HepG2 (cell line): ENCODE results near the gene MAPK10. TPM values are rescaled to one million over a fixed set of nuclear protein-coding genes. Genes with fewer than 3 reads are reported as not detected.

Experiments
- ATAC-seq: fragments of 200-7000 bp; cut with Tn5 transposase; 3 replicates; pipeline ENCODE4 v1.9.1; 2020; ENCODE audit warnings: mild to moderate bottlenecking, moderate library complexity
- BruUV-seq: library from RNA; stranded (reverse); fragments of 400-500 nt; replicated peaks from 2 replicates; lab custom pipeline; 2021; lab: Mats Ljungman, UMichigan
- CTCF ChIA-PET: fragments of 300-600 bp; formaldehyde crosslinking; extraction: SDS; loops from one replicate; lab custom pipeline; 2021; ENCODE audit warnings: low total read pairs, inconsistent platforms, low intra/inter-chr PET ratio; lab: Yijun Ruan, JAX
- POLR2A ChIA-PET: fragments of 350-600 bp; sonication (Branson Sonifier 250); formaldehyde crosslinking; loops from one replicate; lab custom pipeline; 2020; ENCODE audit warnings: antibody characterized with exemption, inconsistent platforms; lab: Yijun Ruan, JAX
- DNase-seq: peaks from one replicate; pipeline ENCODE4 v3.0.0-alpha.2; 2015; ENCODE audit warnings: low spot score
- FAIRE-seq: peaks from 3 replicates; lab custom pipeline; 2011; peaks lifted over from hg19 to GRCh38; lab: Jason Lieb, UNC
- H2AFZ ChIP-seq: one replicate; pipeline ENCODE4 v1.6.1; 2011; ENCODE audit warnings: low read length, inconsistent platforms
- H3K27ac ChIP-seq: fragments of 300-600 bp; 3 replicates; pipeline ENCODE4 v1.8.0; 2011; ENCODE audit warnings: mixed run types, mild to moderate bottlenecking, mixed read lengths, low read length, inconsistent platforms; ENCODE audit not compliant: insufficient read depth; ENCODE audit errors: extremely low read length
- H3K27me3 ChIP-seq, 2 experiments: fragments of 200-600 bp in 1 of 2; 2 replicates in 1 of 2; 3 replicates in 1 of 2; pipeline versions ENCODE4 v1.6.0 to v1.8.0; 2011; ENCODE audit warnings: low read length in 2 of 2, mild to moderate bottlenecking in 2 of 2, moderate library complexity in 2 of 2, inconsistent platforms in 1 of 2; ENCODE audit not compliant: insufficient read depth in 2 of 2, control insufficient read depth in 1 of 2
- H3K36me3 ChIP-seq, 2 experiments: fragments of 200-600 bp in 1 of 2; replicated peaks in 1 of 2; 2 replicates in 1 of 2; 3 replicates in 1 of 2; pipeline versions ENCODE4 v1.5.1 to v1.8.0; 2011; ENCODE audit warnings: low read length in 2 of 2, inconsistent platforms in 1 of 2; ENCODE audit not compliant: insufficient read depth in 2 of 2, control insufficient read depth in 1 of 2
- H3K4me1 ChIP-seq: 2 replicates; pipeline ENCODE4 v1.5.1; 2012; ENCODE audit warnings: low read length, inconsistent platforms; ENCODE audit not compliant: insufficient read depth
- H3K4me2 ChIP-seq: 2 replicates; pipeline ENCODE4 v1.6.0; 2011; ENCODE audit warnings: low read depth, low read length, inconsistent platforms
- H3K4me3 ChIP-seq, 3 experiments: fragments of 200-600 bp in 1 of 3; sonication (generic), shearing (Covaris generic) in 1 of 3; replicated peaks in 1 of 3; 2 replicates each; pipeline ENCODE4 v1.5.1; 2011 to 2016; ENCODE audit warnings: low read length in 3 of 3, inconsistent platforms in 2 of 3, low read depth in 2 of 3, mild to moderate bottlenecking in 2 of 3, control low read depth in 1 of 3, mixed read lengths in 1 of 3; ENCODE audit not compliant: insufficient read depth in 1 of 3
- H3K79me2 ChIP-seq: one replicate; pipeline ENCODE4 v1.6.1; 2011; ENCODE audit warnings: low read length, inconsistent platforms; ENCODE audit not compliant: insufficient read depth
- H3K9ac ChIP-seq: 2 replicates; pipeline ENCODE4 v1.6.0; 2011; ENCODE audit warnings: mild to moderate bottlenecking, low read depth, low read length, inconsistent platforms; ENCODE audit not compliant: insufficient read depth
- H3K9me3 ChIP-seq: 2 replicates; pipeline ENCODE4 v1.5.1; 2012; ENCODE audit warnings: mild to moderate bottlenecking, low read length
- H4K20me1 ChIP-seq: 2 replicates; pipeline ENCODE4 v1.6.0; 2011; ENCODE audit warnings: inconsistent platforms, mild to moderate bottlenecking, low read length, moderate library complexity; ENCODE audit not compliant: insufficient read depth
- ARID5B ChIP-seq: IDR thresholded peaks from 2 replicates; pipeline ENCODE4 v1.4.0; 2020; ENCODE audit warnings: mild to moderate bottlenecking, missing genetic modification reagents
- ATAD3A ChIP-seq: sonication (generic); formaldehyde crosslinking; IDR thresholded peaks from 2 replicates; pipeline ENCODE4 v1.4.0; 2020; ENCODE audit warnings: missing genetic modification reagents
- ATF6 ChIP-seq: sonication (generic); formaldehyde crosslinking; conservative IDR thresholded peaks from 2 replicates; pipeline ENCODE4 v1.4.0; 2020; ENCODE audit warnings: missing genetic modification reagents
- ESRRA ChIP-seq: sonication (generic); formaldehyde crosslinking; IDR thresholded peaks from 2 replicates; pipeline ENCODE4 v1.5.1; 2020; ENCODE audit warnings: mild to moderate bottlenecking, low read depth, missing genetic modification reagents
- HMG20A ChIP-seq: IDR thresholded peaks from 2 replicates; pipeline ENCODE4 v1.6.1; 2016; ENCODE audit warnings: borderline replicate concordance
- KAT8 ChIP-seq: IDR thresholded peaks from 2 replicates; pipeline ENCODE4 v1.6.1; 2016; ENCODE audit warnings: missing genetic modification reagents, missing compliant biosample characterization
- MEIS2 ChIP-seq: sonication (generic); formaldehyde crosslinking; IDR thresholded peaks from 2 replicates; pipeline ENCODE4 v1.9.0; 2021; ENCODE audit warnings: mild to moderate bottlenecking, missing genetic modification reagents
- RORA ChIP-seq: sonication (generic); formaldehyde crosslinking; IDR thresholded peaks from 2 replicates; pipeline ENCODE4 v1.5.0; 2020; ENCODE audit warnings: mild to moderate bottlenecking, missing genetic modification reagents, moderate library complexity
- TMF1 ChIP-seq: sonication (generic); formaldehyde crosslinking; IDR thresholded peaks from 2 replicates; pipeline ENCODE4 v1.8.1; 2022; ENCODE audit warnings: low read depth, missing genetic modification reagents
- ZBTB44 ChIP-seq: sonication (generic); formaldehyde crosslinking; IDR thresholded peaks from 2 replicates; pipeline ENCODE4 v1.4.0; 2020; ENCODE audit warnings: missing genetic modification reagents
- ZFP90 ChIP-seq: sonication (generic); formaldehyde crosslinking; IDR thresholded peaks from 2 replicates; pipeline ENCODE4 v1.8.0; 2022; ENCODE audit warnings: missing genetic modification reagents, mild to moderate bottlenecking, inconsistent platforms, borderline replicate concordance
- ZNF20 ChIP-seq: sonication (generic); formaldehyde crosslinking; IDR thresholded peaks from 2 replicates; pipeline ENCODE4 v1.4.0; 2020; ENCODE audit warnings: mild to moderate bottlenecking, moderate library complexity, missing genetic modification reagents
- ZNF337 ChIP-seq: sonication (generic); formaldehyde crosslinking; IDR thresholded peaks from 2 replicates; pipeline ENCODE4 v1.5.1; 2020; ENCODE audit warnings: missing genetic modification reagents, low read depth, mild to moderate bottlenecking, borderline replicate concordance
- ZNF720 ChIP-seq: sonication (generic); formaldehyde crosslinking; IDR thresholded peaks from 2 replicates; pipeline ENCODE4 v1.4.0; 2020; ENCODE audit warnings: missing genetic modification reagents
- WGBS: methylation state at CpG from one replicate; pipeline ENCODE4 v1.1.6; 2017; ENCODE audit warnings: low lambda C conversion rate; 5-methylcytosine and 5-hydroxymethylcytosine counted together
- in situ Hi-C: cut with HindIII; loops from 2 replicates; pipeline ENCODE4 v1.10.0; 2017; ENCODE audit warnings: low pct_unique_long_range_greater_than_20kb; ENCODE audit not compliant: extremely low pct_ligation_motif_present
- intact Hi-C: fragments of 100-400 bp; cut with micrococcal nuclease; formaldehyde crosslinking; loops from one replicate; pipeline ENCODE4 v1.10.0; 2022; ENCODE audit not compliant: unreplicated experiment
- polyA plus RNA-seq, 8 experiments: library from polyadenylated mRNA; depleted of rRNA in 3 of 8; stranded (reverse) in 7 of 8; unstranded in 1 of 8; fragments of >200 nt; fragmentation: Illumina TruSeq in 4 of 8; extraction: Trizol in 4 of 8; gene quantifications; 2 replicates each; pipeline versions ENCODE4 v1.2.1 to v1.2.3, GENCODE V29; 2011 to 2016; ENCODE audit warnings: low read depth in 4 of 8, missing spikeins in 1 of 8, mixed read lengths in 1 of 8; ENCODE audit not compliant: insufficient read depth in 1 of 8
- total RNA-seq, 5 experiments: library from RNA; depleted of rRNA; stranded (reverse); fragments of >200 nt; fragmentation: Illumina TruSeq; extraction: Trizol; gene quantifications; 2 replicates each; pipeline ENCODE4 v1.2.3, GENCODE V29; 2016; ENCODE audit warnings: low read depth in 1 of 5

Gene MAPK10
- total and polyA plus RNA-seq, 2 of the 13 experiments (the other 11 are each of a cell fraction or from before 2014, with no cell fraction given): not detected

GRCh38 chr4:86001591-86001990 lies 358.3 kb downstream of the MAPK10 start (continued):
- no peak for TF ChIP-seq ZBTB44 (CRISPR knock-in tag)

DNA sequence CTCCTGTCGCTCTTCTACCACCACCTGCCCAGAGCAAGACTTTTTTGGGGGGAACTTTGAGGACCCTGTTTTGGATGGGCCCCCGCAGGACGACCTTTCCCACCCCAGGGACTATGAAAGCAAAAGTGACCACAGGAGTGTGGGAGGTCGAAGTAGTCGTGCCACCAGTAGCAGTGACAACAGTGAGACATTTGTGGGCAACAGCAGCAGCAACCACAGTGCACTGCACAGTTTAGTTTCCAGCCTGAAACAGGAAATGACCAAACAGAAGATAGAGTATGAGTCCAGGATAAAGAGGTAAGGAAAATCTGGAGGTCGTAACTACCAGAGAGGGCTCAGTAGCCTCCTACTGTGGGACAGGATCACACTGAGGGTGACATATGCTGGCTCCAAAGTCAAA lies 364.5 kb downstream of the MAPK10 start:
- no peaks in the 10 kb centered on the region for H3K27me3 ChIP-seq
- BruUV-seq: no TSS peak
- H3K4me1 ChIP-seq: no peaks in the 10 kb centered on the region
- WGBS: 28% methylated on average over 6 of the region's 6 CpGs
- H3K79me2 ChIP-seq: no peaks in the 10 kb centered on the region
- POLR2A ChIA-PET: no interaction called here
- H3K4me2 ChIP-seq: no peak overlapping the region
- ATAC-seq (no peak), FAIRE-seq (no peak), DNase-seq (no peak)
- CTCF ChIA-PET: no interaction called here
- TF ChIP-seq ZNF720 (CRISPR knock-in tag): no peak
- TF ChIP-seq RORA (CRISPR knock-in tag): no peak
- TF ChIP-seq ZFP90 (CRISPR knock-in tag): no peak
- no peak for TF ChIP-seq ZNF20 (CRISPR knock-in tag)
- no peak for TF ChIP-seq MEIS2 (CRISPR knock-in tag)
- TF ChIP-seq ESRRA: no peak
- TF ChIP-seq HMG20A (CRISPR knock-in tag): no peak
- TF ChIP-seq ZNF337 (CRISPR knock-in tag): no peak
- no peak for TF ChIP-seq KAT8
- TF ChIP-seq TMF1: no peak
- no peak for TF ChIP-seq ARID5B (CRISPR knock-in tag)
- TF ChIP-seq ATF6 (CRISPR knock-in tag): no peak
- TF ChIP-seq ATAD3A (CRISPR knock-in tag): no peak
- H3K27ac ChIP-seq: no peak overlapping the region
- H3K9me3 ChIP-seq: no peaks in the 10 kb centered on the region
- in situ Hi-C loops: no loop called here
- H4K20me1 ChIP-seq: no peaks in the 10 kb centered on the region
- intact Hi-C loops: no loop called here
- no peaks in the 10 kb centered on the region for H3K36me3 ChIP-seq
- H3K9ac ChIP-seq: no peak overlapping the region
- H3K4me3 ChIP-seq: no peak overlapping the region
- no peak overlapping the region for H2AFZ ChIP-seq
